HL-60/S4 (cell line): ENCODE data around the gene CSNK1D.

Source experiments
- in situ Hi-C: fragments of 300-500 bp; cut with MboI; formaldehyde crosslinking; loops from 2 replicates; pipeline ENCODE4 v1.14.3; 2022; ENCODE audit warnings: low sequenced_read_pairs

CSNK1D gene

DNA sequence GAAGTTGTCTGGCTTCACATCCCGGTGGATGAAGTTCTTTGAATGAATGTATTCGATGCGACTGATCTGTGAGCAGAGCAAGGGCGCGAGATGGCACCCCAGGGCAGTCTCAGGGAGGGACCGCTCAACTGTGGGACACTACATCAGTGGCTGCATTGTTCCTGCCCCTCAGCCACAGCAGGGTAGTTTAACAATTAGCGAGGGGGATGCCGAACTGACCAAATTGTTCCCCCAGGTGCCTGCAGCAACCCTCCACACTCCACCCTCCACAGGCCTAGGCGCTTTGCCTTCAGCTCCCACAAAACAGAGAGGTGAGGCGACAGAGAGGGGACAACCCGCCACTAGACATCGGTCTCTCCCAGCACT lies 20.3 kb downstream of the CSNK1D start:
- in situ Hi-C loops = no loop called here

DNA sequence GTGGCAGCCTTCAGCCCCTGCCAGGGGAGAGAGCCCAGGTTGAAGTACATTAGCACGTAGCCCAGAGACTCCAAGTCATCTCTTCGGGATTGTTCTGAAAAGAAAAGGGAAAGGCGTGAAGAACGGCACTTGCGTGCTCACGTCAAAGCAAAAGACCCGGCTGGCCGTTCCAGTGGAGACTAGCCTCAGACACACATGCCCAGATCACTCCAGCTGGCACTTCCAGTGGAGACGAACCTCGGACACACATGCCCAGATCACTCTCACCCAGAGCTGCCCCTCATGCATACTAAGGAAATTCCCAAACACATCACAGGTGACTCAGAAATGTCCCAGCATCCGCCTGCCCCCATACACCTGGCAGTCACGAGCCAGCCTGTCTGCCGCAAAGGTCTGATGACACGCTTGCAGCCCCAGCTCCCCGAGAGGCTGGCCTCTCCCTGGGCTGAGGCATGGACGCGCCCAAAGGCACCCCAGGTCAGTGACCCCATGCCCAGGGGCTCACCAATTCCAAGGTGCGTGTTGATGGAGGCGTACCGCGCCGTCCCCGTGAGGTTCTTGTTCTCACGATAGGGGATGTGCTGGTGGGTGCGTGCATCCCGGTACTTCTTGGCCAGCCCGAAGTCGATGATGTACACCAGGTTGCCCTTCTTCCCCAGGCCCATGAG lies 20.9 kb downstream of the CSNK1D start:
- in situ Hi-C loops = no loop called here

DNA sequence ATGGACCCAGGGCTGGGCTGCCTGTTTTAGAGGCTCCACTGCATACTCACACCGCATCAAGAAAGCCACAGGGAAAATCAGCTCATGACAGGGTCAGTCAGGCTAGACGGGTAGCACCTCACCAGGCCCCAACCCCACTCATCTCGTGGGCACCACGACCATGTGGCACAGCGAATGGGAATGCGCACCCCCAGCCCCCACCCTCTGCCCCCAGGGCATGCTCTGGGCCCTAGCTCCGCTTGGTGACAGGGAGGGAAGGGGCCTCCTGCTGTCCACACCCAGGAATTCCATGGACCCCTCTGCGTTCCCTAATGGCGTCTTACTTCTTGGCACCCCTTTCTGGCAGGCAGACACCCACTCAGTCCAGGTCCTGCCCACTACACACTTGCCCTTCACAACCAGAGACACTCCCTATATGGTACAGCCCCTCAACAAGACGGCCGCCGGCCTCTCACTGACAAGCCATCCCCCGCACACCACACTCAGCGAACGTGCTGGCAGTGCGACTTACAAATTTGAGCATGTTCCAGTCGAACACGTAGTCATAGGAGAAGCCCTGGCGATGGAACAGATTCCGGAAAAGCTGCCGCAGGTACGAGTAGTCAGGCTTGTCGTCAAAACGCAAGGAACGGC lies 22.5 kb downstream of the CSNK1D start:
- in situ Hi-C loops = no loop called here

DNA sequence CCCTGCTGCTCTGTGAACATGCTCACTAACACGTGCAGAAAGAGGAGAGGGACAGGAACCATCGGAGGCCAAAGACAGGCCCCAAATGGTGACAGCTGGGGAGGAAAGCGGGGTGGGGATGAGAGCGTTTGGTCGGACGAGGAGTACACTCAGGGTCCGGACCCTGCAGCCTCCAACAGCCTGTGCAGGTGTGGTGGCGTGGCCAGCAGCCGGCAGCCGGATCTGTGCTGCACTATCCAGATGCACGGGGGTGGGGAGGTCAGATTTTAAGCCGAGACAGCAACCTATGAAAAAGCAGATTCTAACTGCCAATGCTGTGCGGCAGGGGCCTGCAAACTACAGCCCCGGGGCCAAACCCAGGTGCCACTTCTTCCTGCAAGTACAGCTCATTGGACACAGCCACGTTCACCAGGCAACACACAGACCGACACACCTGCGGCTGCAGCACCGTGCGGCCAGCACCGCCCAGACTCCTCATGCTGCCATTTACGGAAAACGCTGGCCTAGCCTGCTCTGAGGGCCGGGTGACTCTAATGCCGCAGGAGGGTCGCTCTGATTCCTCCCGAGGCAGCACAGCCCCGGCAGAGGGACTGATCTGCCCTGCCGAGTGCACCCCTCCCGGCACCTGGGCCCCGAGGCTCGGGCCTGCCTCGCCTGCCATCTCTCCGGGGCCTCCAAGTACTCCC lies 23.5 kb downstream of the CSNK1D start:
- in situ Hi-C loops = loop anchor here (10.0 kb wide), 1 partner anchor 75 kb away; no protein-coding TSS in a partner anchor

DNA sequence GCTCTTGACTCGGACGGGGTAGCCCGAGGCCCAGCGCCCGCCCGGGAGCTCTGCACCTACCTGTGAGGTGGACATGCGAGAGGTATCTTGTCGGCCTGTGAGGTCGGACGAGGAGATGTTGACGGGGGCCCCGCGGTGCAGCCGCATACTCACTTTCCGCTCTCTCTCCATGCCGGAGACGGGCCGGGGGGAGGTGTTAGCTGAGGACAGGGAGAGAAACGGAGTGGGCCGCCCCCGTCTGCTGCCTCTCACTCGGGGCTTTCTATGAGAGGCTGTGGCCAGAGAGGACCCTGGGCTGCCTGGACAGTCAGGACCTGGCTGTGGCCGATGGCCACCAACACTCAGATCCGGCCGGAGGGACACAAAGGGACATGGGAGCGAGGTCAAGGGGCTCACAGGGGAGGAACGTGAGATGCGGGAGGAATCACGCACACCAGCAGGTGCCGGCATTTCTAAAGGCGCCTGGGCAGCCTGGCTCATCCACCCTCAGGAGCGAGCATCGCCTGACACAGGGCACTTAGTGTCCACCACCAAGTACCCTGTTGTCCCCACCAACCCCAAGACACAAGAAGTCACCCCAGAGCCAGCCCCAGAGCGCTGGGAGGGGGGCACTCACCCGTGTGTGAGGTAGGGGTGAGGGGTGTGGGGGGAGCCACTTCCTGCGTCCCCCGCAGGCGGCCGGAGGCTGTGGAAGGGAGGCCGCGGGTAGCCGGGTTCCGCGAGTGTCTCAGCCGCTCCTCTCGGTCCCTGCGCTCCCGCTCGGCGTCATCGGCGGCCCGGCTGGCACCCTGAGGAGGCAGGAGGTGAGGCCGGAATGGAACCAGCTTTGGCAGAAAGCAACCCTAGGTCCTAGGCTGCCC lies 24.5 kb downstream of the CSNK1D start:
- in situ Hi-C loops = loop anchor here (10.0 kb wide), 1 partner anchor 76 kb away; no protein-coding TSS in a partner anchor

DNA sequence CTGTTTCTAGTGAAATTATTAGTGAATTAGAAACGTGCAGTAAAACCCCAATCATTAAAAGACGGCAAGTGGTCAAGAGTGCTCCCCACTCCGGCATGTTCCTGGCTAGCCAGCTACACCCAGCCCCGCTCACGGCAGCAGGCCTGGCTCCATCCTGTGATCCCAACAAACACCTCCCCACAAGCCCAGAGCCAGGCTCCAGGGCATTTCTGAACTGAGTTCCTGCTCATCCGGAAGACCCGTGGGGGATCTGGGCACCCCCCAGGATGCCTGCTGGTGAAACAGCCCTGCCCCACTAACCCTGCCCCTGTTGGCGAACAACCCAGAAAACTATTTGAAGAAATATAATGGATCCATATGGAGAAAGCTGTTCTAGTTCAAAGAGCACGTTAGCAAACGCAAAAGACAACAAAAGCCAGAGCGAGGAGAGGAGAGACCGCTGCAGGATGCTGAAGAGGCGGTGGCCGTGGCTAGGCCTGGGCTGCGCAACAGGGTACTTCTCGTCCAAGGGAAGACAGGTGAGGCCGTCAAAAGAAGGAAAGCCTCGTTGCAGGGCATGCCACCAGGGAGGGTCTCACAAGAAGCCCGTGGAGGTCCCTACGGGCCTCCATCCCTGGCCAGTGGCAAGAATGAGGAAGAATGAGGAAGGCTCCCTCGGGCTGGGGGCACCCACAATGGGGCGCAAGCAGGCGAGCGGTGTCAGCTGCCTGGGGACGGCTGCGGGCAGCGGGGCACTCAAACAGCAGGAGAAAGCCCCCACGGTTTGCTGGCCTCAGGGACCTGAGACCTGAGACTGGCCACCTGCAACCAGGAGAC lies 25.4 kb downstream of the CSNK1D start:
- in situ Hi-C loops = loop anchor here (10.0 kb wide), 1 partner anchor 77 kb away; no protein-coding TSS in a partner anchor

DNA sequence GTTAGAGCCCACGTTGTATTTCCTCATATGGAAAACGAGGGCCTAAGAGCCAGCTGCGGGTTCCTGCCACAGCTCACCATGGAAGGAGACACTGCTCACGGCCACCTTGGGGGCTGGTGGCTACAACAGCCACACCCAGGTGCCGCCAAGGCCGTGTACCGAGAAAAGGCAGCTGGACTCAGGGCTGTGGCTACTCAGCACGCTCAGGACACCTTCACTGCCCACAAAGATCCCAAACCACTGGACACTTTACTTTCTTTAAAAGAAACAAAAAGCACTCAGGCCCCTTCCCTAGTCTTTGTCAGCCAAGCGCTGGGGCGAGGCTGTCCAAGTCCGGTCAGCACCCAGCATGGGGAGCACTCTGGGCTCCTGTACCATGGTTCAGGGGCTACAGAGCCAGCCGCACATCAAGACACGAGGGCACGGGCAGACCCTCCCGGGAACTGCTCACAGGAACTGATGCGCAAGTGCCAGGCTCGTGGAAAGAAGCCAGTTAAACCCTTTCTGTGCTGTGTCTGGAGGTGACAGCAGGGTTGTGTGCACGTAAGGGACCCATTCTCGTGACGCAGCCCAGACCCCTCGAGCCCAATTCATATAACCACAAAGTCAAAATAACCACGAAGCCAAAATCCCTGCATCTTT lies 26.2 kb downstream of the CSNK1D start:
- in situ Hi-C loops = loop anchor here (10.0 kb wide), 1 partner anchor 77 kb away; no protein-coding TSS in a partner anchor

DNA sequence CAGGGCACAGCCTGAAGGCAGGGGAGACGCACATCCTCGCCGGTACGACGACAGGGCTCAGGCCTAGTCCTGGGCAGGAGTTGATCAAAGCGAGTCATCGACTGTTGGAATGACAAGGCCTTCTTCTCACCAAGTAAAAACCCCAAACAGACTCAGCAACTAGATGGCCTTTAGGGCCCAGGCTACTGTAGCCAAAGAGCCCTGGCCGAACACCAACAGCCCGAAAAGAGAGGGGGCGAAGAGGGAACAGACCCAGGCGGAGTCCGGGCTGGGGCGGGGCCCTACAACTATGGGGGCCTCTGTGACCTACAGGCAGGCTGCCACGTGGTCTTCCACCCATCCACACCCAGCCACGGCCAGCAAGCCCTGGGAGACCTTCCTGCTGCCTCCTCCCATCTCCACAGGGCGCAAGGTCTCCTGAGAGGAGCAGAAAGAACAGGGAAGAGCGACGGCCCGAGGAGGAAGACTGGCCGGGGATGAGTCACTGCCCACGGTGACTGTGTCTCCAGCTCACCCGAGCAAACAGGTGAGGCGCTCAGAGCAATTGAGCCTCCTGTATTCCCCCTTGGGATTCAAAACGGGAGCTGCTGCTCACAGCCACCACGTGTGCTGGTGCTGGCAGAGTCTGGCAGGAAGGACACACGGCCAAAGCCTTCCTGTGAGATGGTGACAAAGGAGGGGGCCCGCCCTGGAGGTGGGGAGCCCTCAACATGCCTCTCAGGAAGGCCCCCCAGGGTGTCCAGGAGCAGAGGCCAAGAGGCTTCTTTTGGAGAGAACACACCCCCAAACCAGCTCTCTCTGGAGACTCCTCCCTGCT lies 26.9 kb downstream of the CSNK1D start:
- in situ Hi-C loops = loop anchor here (10.0 kb wide), 1 partner anchor 78 kb away; no protein-coding TSS in a partner anchor

DNA sequence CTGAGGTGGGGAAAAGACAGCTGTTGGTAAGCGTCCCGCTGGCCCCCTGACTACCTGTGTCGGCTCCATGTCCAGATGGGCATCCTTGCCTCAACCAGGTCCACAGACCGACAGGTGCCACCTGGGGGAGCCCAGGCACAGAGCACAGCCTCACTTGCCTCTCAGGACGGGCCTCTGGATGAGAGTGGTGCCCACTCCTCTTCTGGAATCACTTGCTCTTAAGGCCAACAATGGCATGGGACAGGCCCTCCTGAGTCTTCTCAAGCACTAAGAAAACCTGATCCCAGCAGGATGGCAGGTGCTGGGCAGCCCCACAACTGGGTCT lies 27.5 kb downstream of the CSNK1D start:
- in situ Hi-C loops = loop anchor here (10.0 kb wide), 1 partner anchor 79 kb away; no protein-coding TSS in a partner anchor

DNA sequence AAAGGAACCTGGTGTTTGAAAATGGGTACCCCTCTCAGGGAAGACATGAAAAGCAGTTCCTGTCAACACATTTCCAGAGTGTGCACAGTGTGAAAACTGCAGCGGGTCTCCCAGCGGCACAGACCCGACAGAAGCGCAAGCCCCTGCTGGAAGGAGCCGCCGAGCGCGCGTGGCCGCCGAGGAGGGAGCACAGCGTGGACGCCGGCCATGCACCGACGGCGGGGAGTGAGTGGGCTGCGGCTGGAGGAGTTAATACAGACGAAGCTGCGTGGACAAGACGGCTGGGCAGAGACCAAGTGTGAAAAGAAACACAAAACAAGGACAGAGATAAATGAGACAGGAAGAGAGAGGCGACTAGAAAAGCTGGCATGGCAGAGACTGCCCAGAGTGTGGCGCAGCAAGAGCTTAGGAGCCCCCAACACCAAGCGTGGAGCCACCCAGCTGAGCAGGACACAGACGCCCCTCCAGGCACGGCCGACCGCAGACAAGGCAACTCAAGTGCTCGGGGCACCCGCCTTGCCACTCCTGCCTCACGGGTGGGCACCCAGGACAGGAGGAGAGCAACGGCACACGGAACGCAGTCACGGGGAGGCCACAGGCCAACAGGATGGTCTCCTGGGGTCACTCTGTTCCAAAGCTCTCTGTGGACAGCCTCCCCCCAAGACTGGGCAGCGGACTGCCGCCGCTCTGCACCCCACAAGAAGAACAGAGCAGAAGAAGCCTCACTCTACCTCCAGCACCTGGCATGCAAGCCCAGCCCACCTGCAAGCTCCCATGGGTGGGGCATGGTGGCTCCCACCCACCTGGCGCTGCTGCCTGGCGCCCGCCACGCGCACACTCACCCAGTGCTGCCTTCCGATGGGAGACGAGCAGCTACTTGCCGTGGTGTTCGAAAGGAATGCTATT lies 28.1 kb downstream of the CSNK1D start:
- in situ Hi-C loops = loop anchor here (10.0 kb wide), 1 partner anchor 79 kb away; no protein-coding TSS in a partner anchor

DNA sequence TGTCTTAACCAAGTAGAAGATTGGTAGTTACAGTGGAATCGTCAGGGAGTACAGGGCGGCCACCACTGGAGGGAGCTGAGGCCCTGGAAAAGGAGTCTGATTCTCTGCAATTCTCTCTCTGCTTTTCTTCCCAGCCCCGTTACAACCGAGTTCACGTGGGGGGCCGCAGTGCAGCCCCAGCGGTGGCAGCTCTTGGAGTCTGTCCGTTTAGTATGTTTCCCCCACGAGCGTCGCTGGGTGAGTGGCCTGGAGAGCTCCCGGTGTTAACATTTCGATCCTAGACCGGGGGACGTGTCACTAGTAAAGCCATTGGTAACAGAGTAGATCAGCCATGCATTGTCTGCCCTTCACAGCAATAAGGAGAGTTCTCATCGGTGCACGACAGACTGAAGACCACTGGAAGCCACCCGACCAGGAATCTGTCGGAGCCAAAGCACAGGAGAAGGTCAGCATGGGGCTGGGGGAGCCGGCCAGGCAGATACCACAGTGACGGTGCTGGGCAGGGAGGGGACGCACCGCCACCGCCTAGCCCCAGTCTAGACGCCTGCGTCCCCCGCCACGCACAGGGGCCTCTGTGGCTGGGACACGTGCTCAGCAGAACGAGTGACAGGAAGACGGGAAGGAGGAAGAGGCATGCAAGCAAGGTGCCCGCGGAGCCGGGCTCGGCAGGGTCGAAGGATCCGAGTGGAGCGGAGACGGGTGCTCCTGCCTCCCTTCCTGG lies 28.9 kb downstream of the CSNK1D start:
- in situ Hi-C loops = loop anchor here (10.0 kb wide), 1 partner anchor 80 kb away; no protein-coding TSS in a partner anchor

DNA sequence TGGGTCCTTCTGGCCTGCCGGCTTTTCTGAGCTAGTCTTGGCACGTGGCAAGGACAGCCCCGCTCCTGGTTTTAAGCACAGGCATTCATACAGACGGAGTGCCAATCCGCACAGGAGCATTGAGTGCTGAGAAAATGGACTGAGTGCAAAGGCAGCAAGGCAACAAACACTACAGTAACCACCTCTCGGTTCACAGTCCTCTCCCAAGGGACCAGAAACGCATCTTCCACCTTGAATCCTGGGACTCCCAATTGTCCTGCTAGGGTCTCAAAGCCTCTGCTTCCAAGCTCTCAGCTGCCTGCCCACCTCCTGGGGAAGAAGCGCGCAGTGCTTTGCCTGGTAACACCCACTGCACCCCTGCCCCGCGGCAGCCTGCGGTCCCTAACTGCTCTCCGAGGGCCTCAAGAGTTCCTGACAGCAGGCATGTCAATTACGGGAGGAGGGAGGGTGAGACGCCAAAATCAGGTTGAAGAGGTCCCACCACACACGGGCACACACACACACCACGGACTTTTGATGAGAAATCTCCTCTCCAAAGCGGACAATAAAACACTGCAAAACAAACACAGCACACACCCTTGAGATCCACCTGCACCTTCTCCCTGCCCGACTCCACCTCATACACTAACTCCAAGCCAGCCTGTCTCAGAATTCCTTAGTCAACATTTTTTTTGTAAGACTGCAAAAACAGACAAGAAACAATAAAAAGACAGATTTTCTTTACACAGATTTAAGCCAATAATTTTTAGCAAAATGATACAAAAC lies 29.7 kb downstream of the CSNK1D start:
- in situ Hi-C loops = loop anchor here (10.0 kb wide), 1 partner anchor 81 kb away; no protein-coding TSS in a partner anchor

DNA sequence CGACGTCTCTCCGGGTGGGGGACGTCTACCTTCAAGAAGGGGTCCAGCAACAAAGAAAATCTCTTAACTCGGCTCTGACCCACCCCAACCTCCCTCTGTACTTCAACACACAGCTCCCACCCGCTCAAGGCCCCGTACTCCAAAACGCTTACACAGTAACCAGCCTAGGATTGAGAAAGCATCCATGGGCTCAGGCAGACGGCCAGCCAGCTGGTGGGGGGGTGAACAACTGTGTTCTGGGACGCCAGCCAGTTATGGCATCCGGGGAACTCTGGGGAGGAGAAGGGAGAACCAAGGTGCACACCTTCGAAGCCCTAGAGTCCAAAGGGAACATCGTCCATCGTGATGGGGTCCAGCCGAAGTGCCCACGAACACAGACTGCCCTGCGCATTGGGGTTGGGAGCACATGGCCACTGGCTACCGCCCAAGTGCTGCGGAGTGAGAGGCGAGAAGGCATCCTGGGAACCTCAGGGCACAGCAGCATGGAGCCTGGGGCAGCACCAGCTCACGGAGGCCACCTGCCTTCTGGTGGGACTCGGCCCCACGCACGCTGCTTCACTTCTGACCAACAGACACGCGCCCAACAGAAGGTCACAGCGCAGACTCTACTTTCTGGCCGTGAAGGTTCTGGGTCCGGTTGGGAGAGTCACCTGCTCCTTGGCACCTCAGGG lies 30.4 kb downstream of the CSNK1D start:
- in situ Hi-C loops = loop anchor here (10.0 kb wide), 1 partner anchor 82 kb away; no protein-coding TSS in a partner anchor

DNA sequence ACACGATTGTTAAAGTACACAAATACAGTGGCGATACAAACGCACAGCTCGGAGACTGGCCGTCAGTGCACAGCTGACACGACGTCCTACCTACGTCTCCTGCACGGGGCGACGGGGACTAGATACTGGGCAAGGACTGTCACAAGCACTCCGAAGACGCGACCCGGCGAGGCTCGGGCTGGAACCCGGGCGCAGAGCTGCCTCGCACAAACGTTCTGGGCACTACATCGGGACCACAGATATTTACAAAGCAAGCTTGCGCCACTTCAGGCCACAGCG lies 30.9 kb downstream of the CSNK1D start:
- in situ Hi-C loops = loop anchor here (10.0 kb wide), 1 partner anchor 82 kb away; no protein-coding TSS in a partner anchor

DNA sequence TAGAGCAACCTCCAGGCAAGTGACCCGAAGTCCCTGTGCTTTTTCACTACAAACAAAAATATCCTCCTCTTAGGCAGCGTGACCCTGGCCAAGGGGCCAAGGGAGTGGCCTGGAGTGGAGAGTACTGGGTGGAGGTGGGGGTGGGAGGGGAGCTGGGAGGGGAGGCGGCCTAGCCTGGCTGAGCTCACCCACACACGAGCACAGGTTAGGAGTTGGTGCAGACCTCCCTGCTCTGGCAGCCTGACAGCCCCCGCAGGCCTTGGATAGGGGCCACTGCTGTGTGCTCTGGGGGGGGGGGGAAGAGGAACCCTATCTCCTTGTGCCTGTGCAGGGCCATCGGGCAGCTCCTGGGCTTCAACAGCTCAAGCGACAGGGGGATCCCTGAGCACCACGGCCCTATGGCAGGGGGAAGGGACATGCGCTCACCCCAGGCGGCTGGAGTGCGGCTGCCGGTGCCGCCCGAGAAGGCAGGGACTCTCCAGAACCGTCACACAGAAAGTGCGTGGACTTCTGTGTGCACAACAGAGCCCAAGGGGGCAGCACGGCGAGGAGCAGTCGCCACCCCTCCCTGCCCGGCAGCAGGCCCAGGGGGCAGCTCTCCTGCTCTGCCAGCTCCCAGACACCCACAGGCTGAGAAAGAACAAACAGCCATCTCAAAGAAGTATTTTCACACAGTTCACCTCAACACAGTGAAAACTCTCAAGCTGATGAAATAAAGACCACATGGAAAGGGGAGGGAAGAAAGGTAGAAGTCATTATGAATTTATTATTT lies 31.4 kb downstream of the CSNK1D start:
- in situ Hi-C loops = loop anchor here (10.0 kb wide), 1 partner anchor 83 kb away; no protein-coding TSS in a partner anchor
